Activated CD8-positive, alpha-beta memory T cell treated with anti-CD3 and anti-CD28 coated beads, Interleukin-2, amount 50 U/mL, for 1 hour (primary cell): ENCODE results near the gene DLL3.

Experiments used
- DNase-seq: peaks from one replicate; pipeline ENCODE4 v3.0.0-alpha.2; 2020; ENCODE audit errors: extremely low read depth

Gene DLL3

DNA sequence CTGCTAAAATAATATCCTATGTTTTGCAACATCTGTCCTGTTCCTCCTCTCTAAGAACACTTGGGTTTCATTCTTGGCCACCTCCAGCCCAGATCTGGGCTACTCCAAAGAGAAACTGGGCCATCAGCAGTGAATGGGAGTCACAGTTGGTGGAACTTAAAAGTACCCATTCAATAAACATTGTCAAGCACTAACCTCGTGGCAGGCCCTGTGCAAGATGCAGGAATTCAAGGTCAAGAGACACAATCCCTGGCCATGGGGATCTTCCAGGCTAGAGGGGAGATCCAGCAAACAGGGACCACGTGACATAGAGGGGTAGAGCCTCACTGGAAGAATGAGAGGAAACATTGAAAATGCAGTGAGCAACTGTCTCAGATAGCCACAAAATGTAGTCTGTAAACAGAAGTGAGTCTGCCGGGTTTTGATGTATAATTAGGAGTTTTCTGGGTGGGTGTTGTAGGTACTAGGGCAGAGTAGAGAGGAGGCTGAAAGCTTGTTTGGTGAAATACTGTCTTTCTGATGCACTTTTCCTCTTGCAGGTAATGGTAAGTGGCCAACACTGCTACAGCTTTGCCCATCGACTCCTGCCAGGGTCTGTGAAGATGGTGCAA is 56.1 kb downstream of the DLL3 start:
- no peak for DNase-seq

DNA sequence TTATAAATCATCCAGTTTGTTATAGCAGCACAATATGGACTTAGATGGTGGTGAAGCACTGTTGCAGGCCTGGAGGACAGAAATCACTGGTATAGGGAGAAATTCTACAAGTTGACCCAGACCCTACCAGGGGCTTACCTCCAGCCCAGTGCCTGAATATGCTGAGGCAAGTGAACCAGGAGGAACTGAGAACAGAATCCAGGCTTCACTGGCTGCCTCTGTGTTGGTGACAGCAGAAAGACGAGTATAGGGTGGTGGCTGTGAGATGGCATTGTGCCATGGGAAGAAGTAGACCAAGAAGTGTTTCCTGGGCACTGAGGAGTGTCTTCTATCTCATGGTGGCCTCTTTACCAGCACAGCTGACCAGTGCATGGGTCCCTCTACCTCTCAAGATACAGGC is 57.1 kb downstream of the DLL3 start:
- no peak for DNase-seq
